Activated CD4-positive, alpha-beta T cell treated with anti-CD3 and anti-CD28 coated beads, Interleukin-2, amount 10 ng/mL, durations not matched to agents 24 days and 14 days (primary cell): ENCODE results near the gene SUGP2. TPM values are rescaled to one million over a fixed set of nuclear protein-coding genes. Genes with fewer than 3 reads are reported as not detected.

Experiments
- DNase-seq: peaks from one replicate; pipeline ENCODE4 v3.0.0; 2022
- H3K27ac Mint-ChIP-seq: one replicate; pipeline ENCODE4 v1.8.0; 2022; ENCODE audit warnings: mild to moderate bottlenecking, mixed read lengths
- H3K27me3 Mint-ChIP-seq: one replicate; pipeline ENCODE4 v1.8.0; 2022; ENCODE audit warnings: mixed read lengths
- H3K36me3 Mint-ChIP-seq: one replicate; pipeline ENCODE4 v1.8.0; 2022; ENCODE audit warnings: low read depth, mild to moderate bottlenecking, mixed read lengths
- H3K4me1 Mint-ChIP-seq: one replicate; pipeline ENCODE4 v1.8.0; 2021; ENCODE audit warnings: mixed read lengths
- H3K4me3 Mint-ChIP-seq: one replicate; pipeline ENCODE4 v1.8.0; 2022; ENCODE audit warnings: mild to moderate bottlenecking, moderate library complexity, mixed read lengths
- H3K9me3 Mint-ChIP-seq: one replicate; pipeline ENCODE4 v1.8.0; 2021; ENCODE audit warnings: mixed read lengths
- intact Hi-C: fragments of 100-400 bp; cut with micrococcal nuclease; formaldehyde crosslinking; loops from one replicate; pipeline ENCODE4 v1.15.1; 2023
- total RNA-seq: library from RNA; stranded (reverse); gene quantifications from 2 replicates; pipeline ENCODE4 v1.2.3, GENCODE V29; 2022

Gene SUGP2
- total RNA-seq, 1 donor from 2014 or later = 128 TPM

GRCh38 chr19:18999896-19000620 lies 33.3 kb downstream of the SUGP2 start:
- no peak for DNase-seq
- H3K4me1 Mint-ChIP-seq = peaks cover 13% of the 10 kb centered on the region
- no peak overlapping the region for H3K4me3 Mint-ChIP-seq
- H3K9me3 Mint-ChIP-seq = no peaks in the 10 kb centered on the region
- peaks cover 55% of the 10 kb centered on the region for H3K36me3 Mint-ChIP-seq
- intact Hi-C loops = no loop called here
- peak overlapping the region; percentile 20 for H3K27ac Mint-ChIP-seq
- H3K27me3 Mint-ChIP-seq = no peaks in the 10 kb centered on the region

- intact Hi-C loops = no loop called here
- H3K27ac Mint-ChIP-seq = peak overlapping the region; percentile 29
- H3K27me3 Mint-ChIP-seq = no peaks in the 10 kb centered on the region
- H3K4me1 Mint-ChIP-seq = peaks cover 13% of the 10 kb centered on the region
- no peak overlapping the region for H3K4me3 Mint-ChIP-seq
- H3K9me3 Mint-ChIP-seq = no peaks in the 10 kb centered on the region
- no peak for DNase-seq
- peaks cover 49% of the 10 kb centered on the region for H3K36me3 Mint-ChIP-seq
Measured at GRCh38 chr19:18999016-18999758, 34.1 kb downstream of the SUGP2 start.

DNA sequence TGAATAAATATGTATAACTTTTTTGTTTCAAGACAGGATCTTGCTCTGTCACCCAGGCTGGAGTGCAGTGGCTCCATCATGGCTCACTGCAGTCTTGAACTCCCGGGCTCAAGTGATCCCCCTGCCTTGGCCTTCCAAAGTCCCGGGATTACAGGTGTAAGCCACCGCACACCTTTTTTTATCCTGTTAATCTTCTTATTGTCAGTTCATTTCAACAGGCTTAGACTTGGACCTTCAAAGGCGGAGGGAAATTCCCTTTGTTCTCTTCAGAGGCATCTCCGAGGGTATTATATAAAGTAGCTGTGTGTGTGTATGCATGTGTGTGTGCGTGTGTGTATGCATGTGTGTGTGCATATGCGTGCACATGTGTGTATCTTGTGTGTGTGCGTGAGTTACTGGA lies 35.0 kb downstream of the SUGP2 start:
- Mint-ChIP-seq H3K9me3 (no peaks in the 10 kb centered on the region), H3K36me3 (peaks cover 52% of the 10 kb centered on the region), H3K4me3 (no peak overlapping the region), H3K27ac (peak overlapping the region; percentile 27), H3K27me3 (no peaks in the 10 kb centered on the region), H3K4me1 (peaks cover 13% of the 10 kb centered on the region)
- intact Hi-C loops = no loop called here
- no peak for DNase-seq

DNA sequence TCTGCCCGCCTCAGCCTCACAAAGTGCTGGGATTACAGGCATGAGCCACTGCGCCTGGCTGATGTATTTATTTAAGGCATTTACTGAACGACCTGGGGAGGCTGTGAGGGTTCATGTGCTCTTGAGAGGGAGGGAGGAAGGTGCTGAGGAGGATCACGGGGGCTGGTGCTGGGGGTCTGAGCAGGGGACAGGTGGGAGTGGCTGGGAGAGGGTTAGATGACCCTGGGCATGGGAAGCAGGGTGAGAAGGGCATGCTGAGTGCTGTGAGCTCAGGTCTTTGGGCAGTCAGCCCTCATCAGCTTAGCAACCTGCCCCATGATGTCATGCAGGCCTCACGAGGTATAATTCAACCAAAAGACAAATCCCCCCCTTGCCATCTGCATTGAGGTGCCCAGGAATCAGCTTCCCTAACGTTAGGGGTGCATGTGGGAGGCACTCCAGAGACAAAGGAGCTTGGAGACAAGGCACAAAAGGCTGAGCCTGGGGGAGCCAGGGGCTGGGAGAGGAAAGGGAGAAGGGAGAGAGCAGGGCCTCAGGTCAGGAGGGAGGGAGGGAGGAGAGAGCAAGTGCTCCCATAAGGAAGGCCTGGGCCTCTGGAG lies 36.4 kb downstream of the SUGP2 start:
- H3K36me3 Mint-ChIP-seq = peaks cover 48% of the 10 kb centered on the region
- intact Hi-C loops = no loop called here
- DNase-seq = no peak
- H3K9me3 Mint-ChIP-seq = no peaks in the 10 kb centered on the region
- no peak overlapping the region for H3K27ac Mint-ChIP-seq
- H3K27me3 Mint-ChIP-seq = no peaks in the 10 kb centered on the region
- H3K4me3 Mint-ChIP-seq = no peak overlapping the region
- H3K4me1 Mint-ChIP-seq = peaks cover 13% of the 10 kb centered on the region

GRCh38 chr19:18996351-18996750 lies 37.0 kb downstream of the SUGP2 start:
- no peaks in the 10 kb centered on the region for H3K9me3 Mint-ChIP-seq
- no peaks in the 10 kb centered on the region for H3K27me3 Mint-ChIP-seq
- H3K27ac Mint-ChIP-seq = no peak overlapping the region
- intact Hi-C loops = no loop called here
- DNase-seq = no peak
- peaks cover 13% of the 10 kb centered on the region for H3K4me1 Mint-ChIP-seq
- no peak overlapping the region for H3K4me3 Mint-ChIP-seq
- H3K36me3 Mint-ChIP-seq = peaks cover 47% of the 10 kb centered on the region

- Mint-ChIP-seq H3K4me3 (no peak overlapping the region), H3K4me1 (peaks cover 13% of the 10 kb centered on the region), H3K9me3 (no peaks in the 10 kb centered on the region), H3K36me3 (peaks cover 48% of the 10 kb centered on the region), H3K27ac (no peak overlapping the region), H3K27me3 (no peaks in the 10 kb centered on the region)
- intact Hi-C loops = no loop called here
- peak; percentile 70 for DNase-seq
Measured at GRCh38 chr19:18995804-18996241, 37.5 kb downstream of the SUGP2 start.

DNA sequence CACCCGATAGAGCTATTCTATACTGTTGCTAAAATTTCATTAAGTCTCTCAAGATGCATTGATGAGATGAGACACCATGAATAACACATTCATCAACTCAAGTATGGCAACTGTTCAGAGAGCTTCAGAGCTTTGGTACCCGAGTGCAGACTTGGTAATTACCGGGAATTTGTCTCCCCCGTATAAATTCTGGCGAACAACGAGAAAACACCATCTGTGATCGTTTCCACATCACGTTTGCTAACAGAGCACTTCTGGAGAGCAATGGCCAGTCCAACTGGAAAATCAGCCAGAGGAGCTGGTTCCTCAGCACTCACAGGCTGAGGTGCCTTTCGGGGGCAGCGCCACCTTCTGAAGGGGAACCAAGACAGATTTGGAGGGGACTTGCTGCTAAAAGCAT lies 40.2 kb downstream of the SUGP2 start:
- intact Hi-C loops = no loop called here
- Mint-ChIP-seq H3K27ac (no peak overlapping the region), H3K4me3 (no peak overlapping the region), H3K9me3 (no peaks in the 10 kb centered on the region), H3K27me3 (no peaks in the 10 kb centered on the region), H3K4me1 (no peaks in the 10 kb centered on the region), H3K36me3 (peaks cover 37% of the 10 kb centered on the region)
- DNase-seq = no peak

DNA sequence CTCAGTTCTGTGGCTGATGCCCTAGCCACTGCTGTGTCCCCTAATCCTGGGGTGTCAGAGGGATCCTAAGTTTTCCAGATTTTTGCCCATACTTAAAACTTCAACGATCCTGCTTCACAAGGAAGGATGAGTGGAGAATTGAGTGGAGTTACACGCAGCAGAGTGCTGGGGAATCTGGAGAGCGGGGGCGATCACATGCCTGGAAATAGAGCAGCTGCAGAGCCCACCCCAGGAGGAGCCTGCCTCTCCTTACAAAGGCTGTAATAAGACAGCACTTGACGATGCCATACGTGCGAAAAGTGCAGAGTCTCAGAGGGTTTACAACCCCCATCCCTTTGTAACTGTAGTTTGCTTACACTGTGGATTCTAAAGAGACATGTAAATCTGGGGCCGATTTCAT lies 40.6 kb downstream of the SUGP2 start:
- H3K36me3 Mint-ChIP-seq = peaks cover 35% of the 10 kb centered on the region
- H3K4me1 Mint-ChIP-seq = no peaks in the 10 kb centered on the region
- no peak for DNase-seq
- no peaks in the 10 kb centered on the region for H3K27me3 Mint-ChIP-seq
- H3K27ac Mint-ChIP-seq = no peak overlapping the region
- H3K4me3 Mint-ChIP-seq = no peak overlapping the region
- intact Hi-C loops = no loop called here
- no peaks in the 10 kb centered on the region for H3K9me3 Mint-ChIP-seq

- intact Hi-C loops = no loop called here
- H3K27me3 Mint-ChIP-seq = peaks cover 6% of the 10 kb centered on the region
- H3K4me1 Mint-ChIP-seq = no peaks in the 10 kb centered on the region
- H3K4me3 Mint-ChIP-seq = no peak overlapping the region
- no peak overlapping the region for H3K27ac Mint-ChIP-seq
- DNase-seq = no peak
- peaks cover 30% of the 10 kb centered on the region for H3K36me3 Mint-ChIP-seq
- no peaks in the 10 kb centered on the region for H3K9me3 Mint-ChIP-seq
Measured at GRCh38 chr19:18991468-18991867, 41.8 kb downstream of the SUGP2 start.

DNA sequence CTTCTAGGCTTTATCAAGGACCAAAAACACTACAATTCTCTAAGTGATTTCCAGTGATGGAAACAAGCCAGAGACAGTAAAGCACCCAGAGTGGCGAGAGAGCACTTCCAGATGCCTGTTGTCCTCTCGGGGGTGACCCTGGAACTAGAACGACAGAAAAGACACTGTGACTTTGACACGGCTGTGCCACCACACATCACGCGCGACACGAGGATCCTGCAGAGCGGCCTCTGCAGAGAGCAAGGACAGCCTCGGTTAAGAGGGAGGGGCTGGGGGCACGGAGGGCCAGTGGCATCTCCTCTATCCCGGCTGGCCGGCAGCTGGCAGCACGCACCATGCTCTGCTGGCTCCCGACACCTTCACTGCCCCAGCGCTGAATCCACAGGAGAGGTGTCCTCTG lies 42.3 kb downstream of the SUGP2 start:
- no peak for DNase-seq
- no peaks in the 10 kb centered on the region for H3K4me1 Mint-ChIP-seq
- H3K4me3 Mint-ChIP-seq = no peak overlapping the region
- H3K9me3 Mint-ChIP-seq = no peaks in the 10 kb centered on the region
- peaks cover 10% of the 10 kb centered on the region for H3K27me3 Mint-ChIP-seq
- peaks cover 30% of the 10 kb centered on the region for H3K36me3 Mint-ChIP-seq
- intact Hi-C loops = no loop called here
- H3K27ac Mint-ChIP-seq = no peak overlapping the region

DNA sequence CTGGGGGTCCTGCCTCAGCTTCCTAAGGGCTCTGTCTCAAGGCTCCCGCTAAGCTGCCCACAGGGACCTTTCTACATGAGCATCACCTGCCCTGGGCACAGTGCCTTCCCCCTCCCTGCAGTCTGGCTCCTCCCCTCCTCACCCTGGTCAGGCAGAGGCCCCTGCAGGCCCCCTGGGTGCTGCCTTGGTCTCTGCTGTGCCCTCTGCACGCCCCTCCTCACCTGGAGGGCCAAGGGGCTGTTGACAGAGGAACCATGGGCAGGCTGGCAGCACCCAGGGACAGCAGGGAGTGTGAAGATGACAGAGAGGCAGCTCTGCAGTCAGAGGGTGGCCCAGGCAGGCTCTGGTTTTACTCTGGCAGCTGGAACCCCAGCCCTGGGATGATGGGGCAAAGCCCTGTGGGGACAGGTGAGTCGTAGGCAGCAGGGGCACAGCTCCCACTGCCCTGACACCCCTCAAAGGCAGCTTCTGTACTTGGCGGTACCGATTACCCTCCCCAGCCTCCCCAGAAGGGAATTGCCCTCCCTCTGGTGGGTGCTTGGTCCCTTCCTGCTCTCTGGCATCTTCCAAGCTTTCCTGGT lies 43.1 kb downstream of the SUGP2 start:
- Mint-ChIP-seq H3K36me3 (peaks cover 26% of the 10 kb centered on the region), H3K27ac (no peak overlapping the region), H3K4me1 (no peaks in the 10 kb centered on the region), H3K4me3 (no peak overlapping the region), H3K9me3 (no peaks in the 10 kb centered on the region), H3K27me3 (peaks cover 17% of the 10 kb centered on the region)
- intact Hi-C loops = no loop called here
- DNase-seq = no peak

- Mint-ChIP-seq H3K4me1 (no peaks in the 10 kb centered on the region), H3K4me3 (no peak overlapping the region), H3K27me3 (peaks cover 24% of the 10 kb centered on the region), H3K9me3 (no peaks in the 10 kb centered on the region), H3K27ac (no peak overlapping the region), H3K36me3 (peaks cover 24% of the 10 kb centered on the region)
- intact Hi-C loops = no loop called here
- no peak for DNase-seq
Measured at GRCh38 chr19:18989316-18989715, 44.0 kb downstream of the SUGP2 start.

GRCh38 chr19:18987456-18987855 lies 45.9 kb downstream of the SUGP2 start:
- Mint-ChIP-seq H3K36me3 (peaks cover 9% of the 10 kb centered on the region), H3K9me3 (no peaks in the 10 kb centered on the region), H3K4me1 (no peaks in the 10 kb centered on the region), H3K27me3 (peaks cover 32% of the 10 kb centered on the region), H3K27ac (no peak overlapping the region), H3K4me3 (no peak overlapping the region)
- DNase-seq = no peak
- intact Hi-C loops = no loop called here

GRCh38 chr19:18985257-18985656 lies 48.1 kb downstream of the SUGP2 start:
- no peaks in the 10 kb centered on the region for H3K36me3 Mint-ChIP-seq
- H3K27ac Mint-ChIP-seq = no peak overlapping the region
- no peak overlapping the region for H3K4me3 Mint-ChIP-seq
- no peaks in the 10 kb centered on the region for H3K4me1 Mint-ChIP-seq
- DNase-seq = no peak
- intact Hi-C loops = no loop called here
- H3K9me3 Mint-ChIP-seq = no peaks in the 10 kb centered on the region
- peaks cover 35% of the 10 kb centered on the region for H3K27me3 Mint-ChIP-seq
